GM12875 (cell line): ENCODE data around the gene DCAF16.

ENCODE experiments used
- H3K4me3 ChIP-seq: one replicate; pipeline ENCODE4 v1.5.1; 2011; ENCODE audit warnings: low read depth, low read length, control low read depth
- CTCF ChIP-seq: IDR thresholded peaks from 2 replicates; pipeline ENCODE4 v1.5.1; 2011; ENCODE audit warnings: low read depth, mild to moderate bottlenecking, control low read depth, inconsistent platforms, low read length, moderate library complexity, borderline replicate concordance; ENCODE audit not compliant: insufficient read depth

Gene DCAF16

DNA sequence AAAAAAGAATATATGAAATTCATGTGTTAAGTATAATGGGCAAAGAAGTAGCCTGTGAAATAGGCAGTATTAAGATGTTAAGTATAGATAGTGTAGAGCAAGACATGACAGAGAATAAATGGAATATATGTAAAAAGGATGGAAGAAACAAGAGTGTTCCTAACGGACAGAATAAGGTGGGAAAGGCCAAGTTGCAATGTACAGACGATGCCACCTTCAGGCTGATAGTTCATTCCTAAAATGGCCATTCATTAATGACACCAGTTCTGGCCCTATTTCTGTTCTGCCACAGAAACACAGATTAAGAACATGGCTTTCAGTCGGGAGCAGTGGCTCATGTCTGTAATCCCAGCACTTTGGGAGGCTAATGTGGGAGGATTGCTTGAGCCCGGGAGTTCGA lies 24.7 kb downstream of the DCAF16 start:
- H3K4me3 ChIP-seq = no peak overlapping the region
- TF ChIP-seq CTCF = no peak

DNA sequence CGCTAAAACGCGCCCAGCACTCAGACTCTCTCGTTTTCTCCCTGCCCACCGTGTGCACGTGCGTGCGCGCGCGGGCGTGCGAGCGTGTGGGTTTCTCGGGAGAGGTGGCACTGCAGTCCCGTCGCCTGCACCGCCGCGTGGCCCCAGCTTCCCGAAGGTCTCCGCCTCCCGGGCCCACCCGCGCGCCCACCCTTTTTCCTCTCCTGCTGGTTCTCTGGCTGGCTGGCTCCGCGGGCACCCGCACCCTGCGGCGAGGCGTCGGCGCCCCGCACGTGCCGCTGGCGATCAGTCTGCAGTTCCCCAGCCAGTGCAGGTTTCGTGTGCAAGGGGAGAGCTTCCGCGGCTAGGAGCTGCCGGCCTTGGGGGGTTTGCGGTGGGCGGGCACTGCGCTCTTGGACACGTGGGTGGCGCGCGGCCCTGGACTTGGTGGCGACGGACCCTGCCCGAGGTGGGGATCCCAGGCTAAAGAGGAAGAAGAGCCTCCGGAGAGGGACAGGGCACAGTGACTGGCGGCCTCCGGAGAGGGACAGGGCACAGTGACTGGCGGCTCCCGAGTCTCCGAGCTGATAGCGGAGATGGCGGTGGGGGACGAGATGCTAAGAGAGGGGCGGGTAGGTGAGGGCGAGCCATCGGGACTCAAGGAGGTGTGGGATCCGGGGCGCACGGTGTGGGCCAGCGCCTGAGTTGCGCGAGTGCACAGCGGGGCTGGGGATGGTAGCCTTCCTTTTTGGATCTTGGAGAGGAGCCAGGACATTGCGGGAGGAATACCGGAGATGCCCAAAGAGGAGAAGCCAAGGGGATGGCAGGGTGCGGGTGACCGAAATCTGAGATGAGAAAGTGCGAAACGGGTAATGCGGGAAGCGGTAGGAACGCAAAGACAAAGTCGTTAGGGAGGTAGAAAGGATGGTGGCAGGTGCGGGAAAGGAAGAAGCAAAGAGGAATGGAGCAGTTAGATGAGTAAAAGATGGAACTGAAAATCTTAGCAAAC lies 29.0 kb downstream of the DCAF16 start, which contains the start of gene FAM184B:
FAM184B (minus strand) TSS at position 322 of the 988 bp plus-strand sequence. CDS start 322 bp downstream, outside the sequence.
- TF ChIP-seq CTCF = no peak
- no peak within 1 kb of the TSS for H3K4me3 ChIP-seq

DNA sequence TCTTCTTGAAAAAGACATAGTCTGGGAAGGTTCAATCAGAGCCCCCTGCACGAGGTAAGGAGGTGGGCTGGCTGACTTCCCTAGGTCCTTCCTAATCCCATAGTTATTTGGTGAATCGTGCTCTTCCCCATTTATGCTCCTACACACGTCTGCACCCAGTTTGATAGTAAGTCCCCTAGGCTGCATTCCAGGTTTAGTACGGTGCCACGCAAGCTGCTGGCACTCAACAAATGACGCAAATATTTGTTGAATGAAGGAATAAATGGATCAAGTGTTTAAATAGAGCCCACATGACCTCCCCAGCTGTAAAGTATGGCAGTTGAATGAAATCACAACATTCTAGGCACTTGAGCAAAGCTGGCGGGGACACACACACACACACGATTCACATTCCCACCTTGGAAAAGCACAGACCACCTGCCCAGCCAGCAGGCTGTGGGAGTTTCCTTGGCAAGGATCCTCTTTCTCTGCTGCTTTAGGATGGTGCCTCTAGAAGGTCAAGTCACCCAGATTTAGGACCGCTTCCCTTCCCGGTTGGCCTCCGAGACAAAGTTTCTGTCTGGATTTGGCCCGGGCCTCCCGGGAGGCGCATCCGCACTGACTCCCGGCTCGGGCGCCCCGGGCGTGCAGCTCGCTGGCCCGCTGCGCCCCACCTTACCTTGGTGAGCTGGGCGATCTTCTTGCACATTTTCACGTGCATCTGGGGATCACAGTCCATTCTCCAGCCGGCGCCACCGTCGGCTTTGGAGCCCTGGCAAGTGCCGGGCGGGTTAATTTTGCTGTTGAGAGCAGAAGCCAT lies 29.9 kb downstream of the DCAF16 start:
- H3K4me3 ChIP-seq = no peak overlapping the region
- no peak for TF ChIP-seq CTCF

GRCh38 chr4:17778431-17778830 lies 32.1 kb downstream of the DCAF16 start:
- TF ChIP-seq CTCF = no peak

DNA sequence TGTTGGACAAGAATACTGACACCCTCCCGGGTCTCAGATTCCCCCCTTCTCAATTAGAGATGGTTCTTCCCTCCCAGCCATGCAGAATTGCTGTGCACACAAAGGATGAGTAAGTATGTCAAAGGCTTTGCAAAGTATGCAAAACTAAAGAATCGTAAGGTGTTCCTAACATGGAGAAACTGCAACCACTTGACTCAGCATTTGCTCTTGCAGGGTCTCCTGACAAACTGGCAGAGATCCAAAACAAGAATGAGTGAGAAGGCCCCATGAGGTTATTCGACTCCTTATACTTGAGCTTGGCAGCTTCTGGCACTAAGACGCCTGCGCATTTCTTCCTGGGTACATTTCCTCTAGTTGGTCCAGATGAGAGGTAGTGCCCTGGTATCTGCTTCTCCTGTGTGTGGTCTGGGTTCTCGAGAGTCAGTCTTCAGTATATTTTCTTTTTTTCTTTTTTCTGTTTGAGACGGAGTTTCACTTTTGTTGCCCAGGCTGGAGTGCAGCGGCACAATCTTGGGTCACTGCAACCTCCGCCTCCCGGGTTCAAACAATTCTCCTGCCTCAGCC lies 37.3 kb downstream of the DCAF16 start:
- no peak overlapping the region for H3K4me3 ChIP-seq
- no peak for TF ChIP-seq CTCF

More at GRCh38 chr4:17778431-17778830, 32.1 kb downstream of the DCAF16 start:
- H3K4me3 ChIP-seq = no peak overlapping the region

GRCh38 chr4:17771284-17771908 lies 39.2 kb downstream of the DCAF16 start:
- H3K4me3 ChIP-seq = no peak overlapping the region
- no peak for TF ChIP-seq CTCF
